GM12875 (cell line): ENCODE data around the gene ULK1.

Experiments used
- H3K4me3 ChIP-seq: one replicate; pipeline ENCODE4 v1.5.1; 2011; ENCODE audit warnings: low read depth, low read length, control low read depth
- TF ChIP-seq, protein P1 (sequence below): IDR thresholded peaks from 2 replicates; pipeline ENCODE4 v1.5.1; 2011; ENCODE audit warnings: low read depth, mild to moderate bottlenecking, control low read depth, inconsistent platforms, low read length, moderate library complexity, borderline replicate concordance; ENCODE audit not compliant: insufficient read depth

ULK1 gene

DNA sequence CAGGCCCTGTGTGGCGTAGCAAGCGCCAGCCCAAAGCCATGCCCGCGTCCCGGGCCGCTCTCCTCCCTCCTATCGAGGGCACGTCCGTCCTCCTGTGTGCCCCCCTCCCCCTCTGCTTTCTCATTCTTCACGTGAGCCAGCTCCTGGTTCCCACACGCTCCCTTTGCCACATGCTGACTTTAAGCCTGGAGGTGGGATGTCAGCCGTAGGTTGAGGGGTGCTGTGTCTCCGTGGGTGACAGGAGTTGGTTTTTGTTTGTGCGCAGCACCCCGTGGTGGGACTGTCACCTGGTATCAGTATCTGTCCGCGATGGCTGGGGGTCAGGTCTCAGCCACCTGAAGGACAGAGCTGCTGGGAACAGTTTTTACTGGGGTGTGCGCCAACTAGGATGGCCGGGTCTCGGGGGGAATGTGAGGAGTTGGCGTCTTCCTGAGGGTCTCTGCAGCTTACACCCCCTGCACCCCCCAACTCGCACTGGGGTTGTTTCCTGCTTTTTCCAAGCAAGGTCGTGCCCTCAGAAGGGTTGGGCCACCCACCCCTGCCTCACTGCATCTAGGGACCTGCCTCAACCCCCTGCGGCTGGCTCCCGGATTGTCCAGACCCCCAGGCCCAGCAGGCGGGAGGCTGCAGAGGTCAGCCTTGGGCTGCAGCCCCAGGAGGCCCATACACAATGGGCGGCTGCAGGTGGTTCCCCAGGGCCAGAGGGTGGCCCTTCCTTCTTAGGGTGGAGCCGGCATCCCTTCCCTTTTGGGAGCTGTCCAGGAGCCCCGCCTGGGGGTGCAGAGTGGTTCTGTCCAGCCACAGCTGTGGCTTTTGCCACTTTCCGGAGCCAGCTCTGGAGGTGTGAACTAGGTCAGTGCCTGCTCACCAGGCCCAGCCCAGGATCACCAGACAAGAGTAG is 7.3 kb downstream of the ULK1 start:
- TF ChIP-seq, protein P1, sequence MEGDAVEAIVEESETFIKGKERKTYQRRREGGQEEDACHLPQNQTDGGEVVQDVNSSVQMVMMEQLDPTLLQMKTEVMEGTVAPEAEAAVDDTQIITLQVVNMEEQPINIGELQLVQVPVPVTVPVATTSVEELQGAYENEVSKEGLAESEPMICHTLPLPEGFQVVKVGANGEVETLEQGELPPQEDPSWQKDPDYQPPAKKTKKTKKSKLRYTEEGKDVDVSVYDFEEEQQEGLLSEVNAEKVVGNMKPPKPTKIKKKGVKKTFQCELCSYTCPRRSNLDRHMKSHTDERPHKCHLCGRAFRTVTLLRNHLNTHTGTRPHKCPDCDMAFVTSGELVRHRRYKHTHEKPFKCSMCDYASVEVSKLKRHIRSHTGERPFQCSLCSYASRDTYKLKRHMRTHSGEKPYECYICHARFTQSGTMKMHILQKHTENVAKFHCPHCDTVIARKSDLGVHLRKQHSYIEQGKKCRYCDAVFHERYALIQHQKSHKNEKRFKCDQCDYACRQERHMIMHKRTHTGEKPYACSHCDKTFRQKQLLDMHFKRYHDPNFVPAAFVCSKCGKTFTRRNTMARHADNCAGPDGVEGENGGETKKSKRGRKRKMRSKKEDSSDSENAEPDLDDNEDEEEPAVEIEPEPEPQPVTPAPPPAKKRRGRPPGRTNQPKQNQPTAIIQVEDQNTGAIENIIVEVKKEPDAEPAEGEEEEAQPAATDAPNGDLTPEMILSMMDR, result no peak
- H3K4me3 ChIP-seq, result no peak overlapping the region

DNA sequence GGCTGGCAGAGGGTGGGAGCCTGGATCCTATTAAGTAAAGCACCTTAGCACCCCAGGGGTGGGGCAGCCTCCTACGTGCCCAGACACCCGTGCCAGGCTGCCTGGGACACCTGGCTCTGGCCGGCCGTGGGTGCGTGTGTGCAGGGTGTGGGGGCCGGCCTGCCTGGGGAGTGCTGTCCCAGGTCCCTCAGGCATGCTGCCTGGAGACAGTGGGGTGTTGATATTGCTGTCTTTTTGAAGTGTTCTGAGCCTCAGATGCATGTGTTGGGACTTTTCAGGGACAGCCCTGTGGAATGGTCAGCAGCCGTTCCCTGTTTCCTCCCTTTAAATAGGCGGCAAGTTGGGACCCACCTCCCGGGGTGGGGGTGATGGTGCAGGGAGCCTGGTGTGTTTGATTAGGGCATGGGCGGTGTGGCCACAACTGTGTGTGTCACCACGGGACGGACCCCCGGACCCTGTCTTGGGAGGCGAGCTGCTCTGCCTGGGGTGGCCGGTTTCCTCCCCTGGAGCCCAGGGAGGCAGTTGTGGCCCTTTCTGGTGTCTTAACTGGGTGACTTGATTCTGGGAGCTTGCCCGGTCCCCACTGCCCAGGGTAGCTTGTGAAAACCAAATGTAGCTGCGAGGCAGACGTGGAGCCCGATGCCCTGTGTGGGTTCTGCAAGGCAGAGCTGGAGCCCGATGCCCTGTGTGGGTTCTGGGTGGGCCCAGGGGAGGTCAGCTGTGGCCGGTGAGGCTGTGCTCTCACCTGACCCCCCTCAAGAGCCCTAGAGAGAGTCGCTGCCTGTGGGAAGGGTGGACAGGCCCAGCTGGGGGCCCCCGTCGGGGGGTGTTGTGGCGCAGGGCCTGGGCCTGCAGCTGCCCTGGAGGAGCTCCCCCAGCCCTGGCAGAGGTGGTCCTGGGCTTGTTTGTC is 8.2 kb downstream of the ULK1 start:
- TF ChIP-seq, protein P1, result no peak
- no peak overlapping the region for H3K4me3 ChIP-seq

DNA sequence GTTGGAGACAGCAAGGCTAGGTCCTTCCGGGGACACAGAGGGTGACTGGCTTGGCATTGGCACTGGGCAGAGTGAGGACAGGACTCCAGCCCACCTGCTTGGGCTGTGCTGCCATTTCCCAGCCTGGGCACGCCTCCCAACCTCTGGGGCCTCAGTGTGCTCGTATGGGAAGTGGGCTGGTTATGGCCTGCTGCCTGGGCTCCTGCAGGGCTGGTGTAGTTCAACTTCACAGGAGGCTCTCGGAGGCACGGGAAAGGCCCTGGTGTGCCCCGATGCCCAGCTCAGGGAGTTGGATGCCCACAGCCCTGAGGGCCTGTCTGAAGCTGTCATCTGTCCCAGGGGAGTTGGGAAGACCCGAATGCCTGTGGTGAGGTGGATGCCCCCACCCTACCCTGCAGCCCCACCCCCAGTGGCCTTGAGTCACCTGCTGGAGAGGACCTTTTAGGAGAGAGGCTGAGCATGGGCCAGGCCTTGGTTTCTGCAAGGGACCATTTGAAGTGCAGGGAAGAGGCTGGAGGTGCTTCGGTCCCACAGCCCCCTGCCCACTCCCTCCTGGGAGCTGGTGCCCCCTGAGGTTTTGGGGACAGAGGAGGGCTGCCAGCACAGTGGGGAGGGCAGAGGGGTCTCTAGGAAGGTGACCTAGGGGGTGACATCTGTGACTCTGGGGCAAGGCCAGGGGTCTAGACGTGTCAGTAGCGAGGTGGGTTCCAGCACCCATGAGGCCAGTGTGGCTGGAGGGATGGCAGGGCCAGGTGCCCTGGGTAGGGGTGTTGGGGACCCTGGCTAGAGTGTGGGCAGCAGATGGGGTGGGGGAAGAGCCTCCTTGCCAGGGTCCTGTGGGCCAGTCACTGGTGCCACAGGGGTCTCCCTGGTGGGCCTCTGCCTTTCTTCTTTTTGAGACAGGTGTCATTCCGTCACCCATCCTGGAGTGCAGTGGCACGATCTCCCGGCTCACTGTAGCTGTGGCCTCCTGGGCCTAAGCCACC is 9.1 kb downstream of the ULK1 start:
- no peak overlapping the region for H3K4me3 ChIP-seq
- TF ChIP-seq, protein P1, result no peak

DNA sequence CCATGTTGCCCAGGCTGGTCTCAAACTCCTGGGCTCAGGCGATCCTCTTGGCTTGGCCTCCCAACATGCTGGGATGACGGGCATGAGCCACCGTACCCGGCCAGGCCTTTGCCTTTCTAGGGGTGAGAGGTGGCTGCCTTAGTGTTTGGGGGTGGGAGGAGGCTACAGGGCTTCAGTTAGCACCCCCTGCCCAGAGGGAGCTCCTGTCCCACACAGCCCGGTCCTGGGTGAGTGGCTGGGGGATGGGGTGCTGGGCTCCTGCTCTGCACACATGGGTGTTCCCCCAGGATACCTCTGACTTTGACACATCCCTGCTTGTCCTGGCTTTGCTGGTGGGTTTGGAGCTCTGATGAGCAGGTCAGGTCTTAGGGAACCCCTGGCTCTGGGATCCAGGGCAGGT is 9.9 kb downstream of the ULK1 start:
- no peak overlapping the region for H3K4me3 ChIP-seq
- TF ChIP-seq, protein P1, result no peak

DNA sequence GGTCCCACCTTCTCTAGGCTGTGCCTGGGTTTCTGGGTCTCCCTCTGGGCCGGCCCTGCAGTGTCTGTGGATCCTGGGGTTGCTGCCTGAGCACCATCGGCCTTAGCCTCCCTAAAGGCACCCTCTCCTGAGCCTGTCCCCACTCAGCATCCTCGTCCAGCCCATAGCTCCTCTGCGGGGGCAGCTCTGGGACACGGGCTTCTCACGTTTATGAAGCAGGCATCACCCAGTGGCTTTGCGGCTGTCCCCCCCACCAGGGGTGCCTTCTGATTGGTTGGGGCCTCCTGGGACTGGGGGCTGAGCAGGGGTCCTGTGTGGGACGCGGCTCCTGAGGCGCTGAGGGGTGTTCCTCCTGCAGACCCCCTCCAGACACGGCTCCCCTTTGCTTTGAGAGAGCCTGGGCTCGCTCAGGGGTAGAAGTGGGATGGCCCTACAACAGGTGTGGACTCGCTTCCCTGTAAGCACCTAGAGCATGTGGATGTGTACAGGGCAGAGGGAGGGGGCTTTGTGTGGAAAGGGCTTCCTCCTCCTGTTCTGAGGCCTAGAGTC is 10.7 kb downstream of the ULK1 start:
- TF ChIP-seq, protein P1, result no peak
- H3K4me3 ChIP-seq, result no peak overlapping the region

DNA sequence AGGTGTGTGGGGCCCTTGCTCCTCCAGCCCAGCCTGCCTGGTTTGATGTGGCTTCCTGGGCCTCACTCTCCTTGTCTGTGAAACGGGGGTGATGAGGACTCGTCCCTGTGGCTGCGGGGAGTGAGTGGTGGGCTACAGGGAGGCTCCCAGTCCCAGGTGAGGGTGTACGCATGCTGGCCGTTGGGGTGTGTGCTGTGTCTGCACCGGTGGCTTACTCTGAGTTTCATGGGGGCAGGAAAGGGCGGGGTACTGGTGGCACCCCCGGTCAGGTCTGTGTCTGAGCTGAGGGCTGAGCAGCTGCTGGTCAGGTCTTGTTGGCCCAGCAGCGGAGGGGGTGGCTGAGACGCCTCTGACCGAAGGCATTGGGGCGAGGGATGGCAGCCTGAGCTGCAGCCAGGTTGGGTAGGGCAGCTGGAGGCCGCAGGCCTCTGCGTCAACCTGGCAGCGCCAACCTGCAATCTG is 11.2 kb downstream of the ULK1 start:
- TF ChIP-seq, protein P1, result no peak
- no peak overlapping the region for H3K4me3 ChIP-seq
